ENCODE measurements around the gene OBSCN. TPM values are rescaled to one million over a fixed set of nuclear protein-coding genes. Genes with fewer than 3 reads are reported as not detected.

OBSCN gene
- total RNA-seq = 100 to 1,000 TPM; 194 to 201 TPM
- long read RNA-seq, partial matches to known transcripts = 132 of 150 reads
- long read RNA-seq, other reads (novel, unspliced or antisense) = 18 of 150 reads

- intact Hi-C loops (cut with DNase I) = loop anchor here in 1 of 2 donors (5.0 kb wide), 1 partner anchor 41 kb away; the partner anchor contains the start of gene IBA57
- peak; percentile 65 for DNase-seq
- peak; percentile 63 to 70 for ATAC-seq
Measured at GRCh38 chr1:228207851-228208821, at the start of gene OBSCN. Gene OBSCN, plus strand, starts transcription at chr1:228208044. Its CDS starts 3,740 bp downstream, at chr1:228211784.

- no peak for ATAC-seq
- DNase-seq = peak; percentile 19
- intact Hi-C loops (cut with DNase I) = no loop called here
Measured at GRCh38 chr1:228158151-228159007, 49.5 kb upstream of the OBSCN start.

GRCh38 chr1:228159008-228159665 lies 48.7 kb upstream of the OBSCN start:
- ATAC-seq = no peak
- peak; percentile 17 for DNase-seq
- intact Hi-C loops (cut with DNase I) = no loop called here

- no peak for ATAC-seq
- intact Hi-C loops (cut with DNase I) = no loop called here
- DNase-seq = peak; percentile 16
Measured at GRCh38 chr1:228160201-228160761, 47.6 kb upstream of the OBSCN start.

- intact Hi-C loops (cut with DNase I) = no loop called here
- peak; percentile 12 for DNase-seq
- no peak for ATAC-seq
Measured at GRCh38 chr1:228161362-228161761, 46.5 kb upstream of the OBSCN start.

- ATAC-seq (no peak), DNase-seq (no peak)
- intact Hi-C loops (cut with DNase I) = no loop called here
Measured at GRCh38 chr1:228161866-228162265, 46.0 kb upstream of the OBSCN start.

GRCh38 chr1:228162286-228163006 lies 45.4 kb upstream of the OBSCN start:
- DNase-seq (peak; percentile 82), ATAC-seq (no peak)
- intact Hi-C loops (cut with DNase I) = no loop called here

- peak; percentile 83 for DNase-seq
- peak in 1 of 2 donors; percentile 0 for ATAC-seq
- intact Hi-C loops (cut with DNase I) = no loop called here
Measured at GRCh38 chr1:228163007-228163753, 44.7 kb upstream of the OBSCN start.

- intact Hi-C loops (cut with DNase I) = no loop called here
- peak; percentile 18 for DNase-seq
- no peak for ATAC-seq
Measured at GRCh38 chr1:228163776-228164519, 43.9 kb upstream of the OBSCN start.

- DNase-seq = peak; percentile 43
- intact Hi-C loops (cut with DNase I) = loop anchor here in 1 of 2 donors (5.0 kb wide), 1 partner anchor 43 kb away; the partner anchor contains the start of gene OBSCN
- ATAC-seq = no peak
Measured at GRCh38 chr1:228164561-228165371, 43.1 kb upstream of the OBSCN start.

- intact Hi-C loops (cut with DNase I) = loop anchor here in 1 of 2 donors (5.0 kb wide), 1 partner anchor 42 kb away; the partner anchor contains the start of gene OBSCN
- DNase-seq = peak; percentile 99
- ATAC-seq = peak; percentile 92 to 93
Measured at GRCh38 chr1:228165372-228166169, 42.3 kb upstream of the OBSCN start, which contains the start of gene IBA57. Gene IBA57, plus strand, starts transcription at chr1:228165804. Its CDS starts 13 bp downstream, at chr1:228165817.

- ATAC-seq = peak; percentile 7 to 26
- intact Hi-C loops (cut with DNase I) = loop anchor here in 1 of 2 donors (5.0 kb wide), 1 partner anchor 41 kb away; the partner anchor contains the start of gene OBSCN
- peak; percentile 78 for DNase-seq
Measured at GRCh38 chr1:228166170-228166936, 41.5 kb upstream of the OBSCN start.

GRCh38 chr1:228168563-228169270 lies 39.1 kb upstream of the OBSCN start:
- ATAC-seq (no peak), DNase-seq (peak; percentile 22)
- intact Hi-C loops (cut with DNase I) = loop anchor here in 1 of 2 donors (5.0 kb wide), 1 partner anchor 39 kb away; the partner anchor contains the start of gene OBSCN
